ENCODE data around the gene MOXD1.

DNA sequence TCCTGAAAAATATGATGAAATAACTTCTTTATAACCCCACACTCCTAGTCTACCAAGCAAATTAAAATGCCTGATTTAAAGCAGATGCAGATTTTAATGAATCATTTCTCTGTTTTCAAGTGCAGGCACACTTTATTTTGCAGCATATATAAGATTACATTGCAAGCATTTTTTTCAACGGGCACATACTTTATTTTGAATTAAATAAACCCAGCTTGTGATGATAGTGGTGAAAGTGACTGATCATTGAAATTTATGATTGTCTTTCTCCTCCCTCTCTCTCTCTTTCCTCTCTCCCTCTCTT, 12.2 kb upstream of the MOXD1 start:
- TF ChIP-seq, protein P1, sequence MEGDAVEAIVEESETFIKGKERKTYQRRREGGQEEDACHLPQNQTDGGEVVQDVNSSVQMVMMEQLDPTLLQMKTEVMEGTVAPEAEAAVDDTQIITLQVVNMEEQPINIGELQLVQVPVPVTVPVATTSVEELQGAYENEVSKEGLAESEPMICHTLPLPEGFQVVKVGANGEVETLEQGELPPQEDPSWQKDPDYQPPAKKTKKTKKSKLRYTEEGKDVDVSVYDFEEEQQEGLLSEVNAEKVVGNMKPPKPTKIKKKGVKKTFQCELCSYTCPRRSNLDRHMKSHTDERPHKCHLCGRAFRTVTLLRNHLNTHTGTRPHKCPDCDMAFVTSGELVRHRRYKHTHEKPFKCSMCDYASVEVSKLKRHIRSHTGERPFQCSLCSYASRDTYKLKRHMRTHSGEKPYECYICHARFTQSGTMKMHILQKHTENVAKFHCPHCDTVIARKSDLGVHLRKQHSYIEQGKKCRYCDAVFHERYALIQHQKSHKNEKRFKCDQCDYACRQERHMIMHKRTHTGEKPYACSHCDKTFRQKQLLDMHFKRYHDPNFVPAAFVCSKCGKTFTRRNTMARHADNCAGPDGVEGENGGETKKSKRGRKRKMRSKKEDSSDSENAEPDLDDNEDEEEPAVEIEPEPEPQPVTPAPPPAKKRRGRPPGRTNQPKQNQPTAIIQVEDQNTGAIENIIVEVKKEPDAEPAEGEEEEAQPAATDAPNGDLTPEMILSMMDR (conservative IDR thresholded peaks at IDR 0.05; ENCODE audit: low read length) = no peak
- no peak for TF ChIP-seq EZH2phosphoT487 (IDR thresholded peaks at IDR 0.05; ENCODE audit: borderline replicate concordance, low read depth, low read length)
